HEK293T (cell line): ENCODE data around the gene CIB4.

Source experiments
- CTCF ChIA-PET: fragments of 350-600 bp; formaldehyde crosslinking; extraction: SDS; loops from one replicate; lab custom pipeline; 2021; ENCODE audit warnings: antibody characterized with exemption, inconsistent platforms; lab: Yijun Ruan, JAX
- POLR2A ChIA-PET: fragments of 350-600 bp; formaldehyde crosslinking; extraction: SDS; loops from one replicate; lab custom pipeline; 2020; ENCODE audit warnings: antibody characterized with exemption, inconsistent platforms; lab: Yijun Ruan, JAX
- DNase-seq: peaks from one replicate; pipeline ENCODE4 v3.0.0; 2012; ENCODE audit warnings: mixed read lengths; ENCODE audit errors: extremely low spot score
- ARNT ChIP-seq: fragments of 450-650 bp; IDR thresholded peaks from 2 replicates; pipeline ENCODE4 v1.6.1; 2017; ENCODE audit warnings: mild to moderate bottlenecking
- BHLHE40 ChIP-seq: fragments of 450-650 bp; IDR thresholded peaks from 2 replicates; pipeline ENCODE4 v1.6.1; 2016; ENCODE audit warnings: mild to moderate bottlenecking, moderate library complexity, borderline replicate concordance
- CTBP1 ChIP-seq: fragments of 450-650 bp; IDR thresholded peaks from 2 replicates; pipeline ENCODE4 v1.6.1; 2016; ENCODE audit warnings: borderline replicate concordance
- ELF4 ChIP-seq: fragments of 450-650 bp; IDR thresholded peaks from 2 replicates; pipeline ENCODE4 v1.6.1; 2017; ENCODE audit warnings: antibody characterized with exemption
- FOXA1 ChIP-seq: fragments of 450-650 bp; IDR thresholded peaks from 2 replicates; pipeline ENCODE4 v1.6.1; 2016; ENCODE audit warnings: mild to moderate bottlenecking
- FOXK2 ChIP-seq: fragments of 450-650 bp; IDR thresholded peaks from 2 replicates; pipeline ENCODE4 v1.6.1; 2016; ENCODE audit warnings: mild to moderate bottlenecking
- FOXM1 ChIP-seq: fragments of 450-650 bp; IDR thresholded peaks from 2 replicates; pipeline ENCODE4 v1.6.1; 2017; ENCODE audit warnings: mild to moderate bottlenecking, borderline replicate concordance
- HDGF ChIP-seq: fragments of 450-650 bp; IDR thresholded peaks from 2 replicates; pipeline ENCODE4 v1.6.1; 2017; ENCODE audit warnings: antibody characterized with exemption, borderline replicate concordance
- L3MBTL2 ChIP-seq: fragments of 450-650 bp; conservative IDR thresholded peaks from 2 replicates; pipeline ENCODE4 v1.6.1; 2016; ENCODE audit warnings: mild to moderate bottlenecking
- LEF1 ChIP-seq: fragments of 450-650 bp; IDR thresholded peaks from 2 replicates; pipeline ENCODE4 v1.6.1; 2017; ENCODE audit warnings: mild to moderate bottlenecking, borderline replicate concordance
- NFRKB ChIP-seq: fragments of 450-650 bp; IDR thresholded peaks from 2 replicates; pipeline ENCODE4 v1.6.1; 2016; ENCODE audit warnings: mild to moderate bottlenecking, moderate library complexity
- SP1 ChIP-seq: fragments of 450-650 bp; IDR thresholded peaks from 2 replicates; pipeline ENCODE4 v1.6.1; 2017
- SUZ12 ChIP-seq: fragments of 450-650 bp; IDR thresholded peaks from 2 replicates; pipeline ENCODE4 v1.6.1; 2016; ENCODE audit warnings: mild to moderate bottlenecking
- TARDBP ChIP-seq: fragments of 450-650 bp; IDR thresholded peaks from 2 replicates; pipeline ENCODE4 v1.6.1; 2016
- ZNF384 ChIP-seq: fragments of 450-650 bp; IDR thresholded peaks from 2 replicates; pipeline ENCODE4 v1.6.1; 2016
- TF ChIP-seq, protein P1 (sequence below): fragments of 450-650 bp; IDR thresholded peaks from 2 replicates; pipeline ENCODE4 v1.6.1; 2016

Gene CIB4

GRCh38 chr2:26581991-26582842, 58.9 kb downstream of the CIB4 start:
- TF ChIP-seq TARDBP (no peak), LEF1 (no peak), ARNT (no peak), SP1 (no peak), FOXM1 (no peak), ELF4 (no peak), FOXK2 (no peak), FOXA1 (no peak), NFRKB (no peak), ZNF384 (no peak), SUZ12 (no peak), HDGF (no peak), L3MBTL2 (no peak), BHLHE40 (no peak), CTBP1 (no peak)
- TF ChIP-seq, protein P1, sequence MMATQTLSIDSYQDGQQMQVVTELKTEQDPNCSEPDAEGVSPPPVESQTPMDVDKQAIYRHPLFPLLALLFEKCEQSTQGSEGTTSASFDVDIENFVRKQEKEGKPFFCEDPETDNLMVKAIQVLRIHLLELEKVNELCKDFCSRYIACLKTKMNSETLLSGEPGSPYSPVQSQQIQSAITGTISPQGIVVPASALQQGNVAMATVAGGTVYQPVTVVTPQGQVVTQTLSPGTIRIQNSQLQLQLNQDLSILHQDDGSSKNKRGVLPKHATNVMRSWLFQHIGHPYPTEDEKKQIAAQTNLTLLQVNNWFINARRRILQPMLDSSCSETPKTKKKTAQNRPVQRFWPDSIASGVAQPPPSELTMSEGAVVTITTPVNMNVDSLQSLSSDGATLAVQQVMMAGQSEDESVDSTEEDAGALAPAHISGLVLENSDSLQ, result no peak
- CTCF ChIA-PET, result interaction anchor here (0.6 kb wide), 1 partner anchor 15 kb away, joined by 3 read pairs; no protein-coding TSS in a partner anchor
- no peak for DNase-seq
- POLR2A ChIA-PET, result no interaction called here

DNA sequence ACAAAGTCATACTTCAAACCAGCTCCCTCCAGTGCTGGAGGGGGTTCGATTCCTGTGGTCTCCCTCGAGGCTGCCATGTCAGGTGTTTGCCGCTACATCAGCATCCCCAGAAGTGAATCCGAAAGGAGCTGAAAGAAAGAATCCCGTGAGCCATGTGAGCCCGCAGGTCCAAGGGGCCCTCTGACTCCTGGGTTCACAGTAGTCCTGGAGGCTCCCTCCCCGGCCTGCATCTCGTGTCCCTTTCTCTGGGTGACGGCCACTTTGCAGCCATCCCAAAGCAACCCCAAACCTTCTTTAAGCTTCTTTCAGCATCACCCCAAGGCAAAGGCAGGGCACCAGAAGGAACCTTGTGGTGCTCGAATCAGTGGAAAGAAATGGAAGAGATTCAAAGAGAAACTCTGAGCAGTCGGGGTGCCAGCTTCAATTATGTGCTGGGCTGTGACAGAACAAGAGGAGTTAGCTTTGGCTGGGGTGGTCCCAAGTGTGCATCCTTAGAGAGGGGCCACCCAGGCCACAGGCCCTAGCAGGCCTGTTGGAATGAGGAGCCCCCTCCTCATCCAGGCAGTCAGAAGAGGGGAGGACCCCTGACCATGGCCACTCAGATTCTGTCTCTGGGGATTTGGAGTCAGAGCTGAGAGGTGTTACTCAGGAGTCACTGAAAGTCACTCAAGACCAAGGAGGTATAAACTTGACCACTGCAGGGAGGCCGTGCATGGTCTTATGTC, 59.7 kb downstream of the CIB4 start:
- DNase-seq, result no peak
- ChIA-PET POLR2A (no interaction called here), CTCF (no interaction called here)
- TF ChIP-seq FOXA1 (no peak), ARNT (no peak), NFRKB (no peak), TARDBP (no peak), SUZ12 (no peak), SP1 (no peak), LEF1 (no peak), L3MBTL2 (no peak), FOXK2 (no peak), BHLHE40 (no peak), ZNF384 (no peak), CTBP1 (no peak), HDGF (no peak), FOXM1 (no peak), ELF4 (no peak)
- TF ChIP-seq, protein P1, result no peak

GRCh38 chr2:26580751-26581150, 60.4 kb downstream of the CIB4 start:
- CTCF ChIA-PET, result no interaction called here
- DNase-seq, result no peak
- POLR2A ChIA-PET, result no interaction called here
- TF ChIP-seq BHLHE40, result no peak
- TF ChIP-seq NFRKB, result no peak
- no peak for TF ChIP-seq FOXK2
- TF ChIP-seq L3MBTL2, result no peak
- no peak for TF ChIP-seq SP1
- TF ChIP-seq FOXM1, result no peak
- TF ChIP-seq CTBP1, result no peak
- TF ChIP-seq TARDBP, result no peak
- no peak for TF ChIP-seq ELF4
- TF ChIP-seq LEF1, result no peak
- TF ChIP-seq ARNT, result no peak
- no peak for TF ChIP-seq ZNF384
- no peak for TF ChIP-seq HDGF
- no peak for TF ChIP-seq FOXA1
- TF ChIP-seq, protein P1, result no peak
- TF ChIP-seq SUZ12, result no peak

GRCh38 chr2:26580151-26580550, 61.0 kb downstream of the CIB4 start:
- DNase-seq, result no peak
- TF ChIP-seq, protein P1, result no peak
- TF ChIP-seq FOXA1 (no peak), ZNF384 (no peak), FOXM1 (no peak), L3MBTL2 (no peak), HDGF (no peak), ELF4 (no peak), BHLHE40 (no peak), FOXK2 (no peak), SUZ12 (no peak), TARDBP (no peak), LEF1 (no peak), NFRKB (no peak), SP1 (no peak), ARNT (no peak), CTBP1 (no peak)
- ChIA-PET POLR2A (no interaction called here), CTCF (no interaction called here)

- DNase-seq, result no peak
- TF ChIP-seq SUZ12 (no peak), ARNT (no peak)
- POLR2A ChIA-PET, result no interaction called here
- CTCF ChIA-PET, result no interaction called here
Measured at GRCh38 chr2:26579723-26580040, 61.5 kb downstream of the CIB4 start.
